NCI-H82 (cell line): ENCODE results near the gene HIBADH.

Source experiments
- DNase-seq: peaks from one replicate; lab custom pipeline; 2025; lab: John Stamatoyannopoulos, UW

The HIBADH gene

GRCh38 chr7:27662490-27663205 is at the start of gene HIBADH:
TSS of gene HIBADH (minus strand) at chr7:27662883. CDS start at chr7:27662788, 95 bp downstream.
- peak; percentile 100 for DNase-seq

- no peak for DNase-seq
Measured at GRCh38 chr7:27712217-27712616, 49.5 kb upstream of the HIBADH start.

GRCh38 chr7:27709137-27710075 is 46.7 kb upstream of the HIBADH start:
- DNase-seq, result no peak

- no peak for DNase-seq
Measured at GRCh38 chr7:27708485-27708884, 45.8 kb upstream of the HIBADH start.

- no peak for DNase-seq
Measured at GRCh38 chr7:27705200-27705594, 42.5 kb upstream of the HIBADH start.

GRCh38 chr7:27704422-27705199 is 41.9 kb upstream of the HIBADH start:
- DNase-seq, result peak; percentile 36

GRCh38 chr7:27703181-27703580 is 40.5 kb upstream of the HIBADH start:
- no peak for DNase-seq

GRCh38 chr7:27700501-27700900 is 37.8 kb upstream of the HIBADH start:
- DNase-seq, result no peak

GRCh38 chr7:27699751-27700150 is 37.1 kb upstream of the HIBADH start:
- DNase-seq, result no peak

GRCh38 chr7:27697861-27698430 is 35.3 kb upstream of the HIBADH start:
- DNase-seq, result no peak

- DNase-seq, result no peak
Measured at GRCh38 chr7:27695096-27695495, 32.4 kb upstream of the HIBADH start.

- peak; percentile 57 for DNase-seq
Measured at GRCh38 chr7:27693794-27694193, 31.1 kb upstream of the HIBADH start.

GRCh38 chr7:27690649-27691048 is 28.0 kb upstream of the HIBADH start:
- DNase-seq, result no peak

- DNase-seq, result peak; percentile 80
Measured at GRCh38 chr7:27689591-27690164, 27.0 kb upstream of the HIBADH start.

- no peak for DNase-seq
Measured at GRCh38 chr7:27689150-27689549, 26.5 kb upstream of the HIBADH start.

- DNase-seq, result no peak
Measured at GRCh38 chr7:27688646-27689045, 26.0 kb upstream of the HIBADH start.

GRCh38 chr7:27688056-27688455 is 25.4 kb upstream of the HIBADH start:
- DNase-seq, result no peak

- no peak for DNase-seq
Measured at GRCh38 chr7:27686315-27686714, 23.6 kb upstream of the HIBADH start.

GRCh38 chr7:27685893-27686292 is 23.2 kb upstream of the HIBADH start:
- DNase-seq, result no peak

- DNase-seq, result no peak
Measured at GRCh38 chr7:27685209-27685608, 22.5 kb upstream of the HIBADH start.

- DNase-seq, result peak; percentile 31
Measured at GRCh38 chr7:27684491-27684890, 21.8 kb upstream of the HIBADH start.

GRCh38 chr7:27680610-27681009 is 17.9 kb upstream of the HIBADH start:
- no peak for DNase-seq
